NCI-H774 (cell line): ENCODE measurements around the gene IZUMO4.

Experiments
- DNase-seq: peaks from one replicate; lab custom pipeline; 2025; lab: John Stamatoyannopoulos, UW

The IZUMO4 gene, protein sequence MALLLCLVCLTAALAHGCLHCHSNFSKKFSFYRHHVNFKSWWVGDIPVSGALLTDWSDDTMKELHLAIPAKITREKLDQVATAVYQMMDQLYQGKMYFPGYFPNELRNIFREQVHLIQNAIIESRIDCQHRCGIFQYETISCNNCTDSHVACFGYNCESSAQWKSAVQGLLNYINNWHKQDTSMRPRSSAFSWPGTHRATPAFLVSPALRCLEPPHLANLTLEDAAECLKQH

DNA sequence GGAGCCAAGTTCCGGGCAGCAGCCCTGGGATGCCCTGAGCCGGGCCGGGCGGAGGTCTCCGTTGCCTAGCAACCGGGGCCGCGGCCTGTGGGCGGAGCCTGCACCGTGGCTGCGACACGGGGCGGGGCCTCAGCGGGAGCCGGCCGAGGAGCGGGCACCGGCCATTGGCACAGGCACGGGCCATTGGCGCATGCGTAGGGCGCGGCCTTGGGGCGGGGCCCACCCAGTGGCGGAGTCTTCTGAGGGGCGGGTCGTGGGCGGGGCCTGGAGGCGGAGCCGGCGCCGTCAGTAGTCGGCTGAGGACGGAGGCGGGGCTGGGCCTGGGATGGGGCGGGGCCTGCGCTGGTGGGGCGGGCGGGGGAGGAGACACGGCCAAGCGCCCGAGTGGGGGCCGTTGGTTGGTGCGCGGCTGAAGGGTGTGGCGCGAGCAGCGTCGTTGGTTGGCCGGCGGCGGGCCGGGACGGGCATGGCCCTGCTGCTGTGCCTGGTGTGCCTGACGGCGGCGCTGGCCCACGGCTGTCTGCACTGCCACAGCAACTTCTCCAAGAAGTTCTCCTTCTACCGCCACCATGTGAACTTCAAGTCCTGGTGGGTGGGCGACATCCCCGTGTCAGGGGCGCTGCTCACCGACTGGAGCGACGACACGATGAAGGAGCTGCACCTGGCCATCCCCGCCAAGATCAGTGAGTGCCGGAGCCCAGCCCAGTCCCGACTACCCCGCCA is at the start of gene IZUMO4:
IZUMO4 (plus strand) TSS at position 436 of the 723 bp plus-strand sequence; CDS start at position 467, 31 bp downstream.
- peak; percentile 94 for DNase-seq

DNA sequence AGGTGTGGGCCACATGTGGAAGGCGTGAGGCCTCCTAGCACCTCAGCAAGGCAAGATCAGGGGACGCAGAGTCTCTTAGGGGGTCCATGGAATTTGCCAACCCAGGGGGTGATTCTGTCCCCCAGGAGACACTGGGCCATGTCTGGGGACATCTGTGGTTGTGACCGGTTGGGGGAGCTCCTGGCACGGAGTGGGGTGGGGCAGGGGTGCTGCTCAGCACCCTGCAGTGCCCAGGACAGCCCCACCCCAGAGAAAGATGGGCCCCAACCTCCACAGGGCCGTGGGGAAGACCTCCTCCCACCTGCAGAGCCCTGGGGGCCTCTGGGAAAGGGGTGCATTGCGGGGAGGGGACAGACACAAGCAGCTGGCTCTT is 49.7 kb upstream of the IZUMO4 start:
- DNase-seq = no peak

DNA sequence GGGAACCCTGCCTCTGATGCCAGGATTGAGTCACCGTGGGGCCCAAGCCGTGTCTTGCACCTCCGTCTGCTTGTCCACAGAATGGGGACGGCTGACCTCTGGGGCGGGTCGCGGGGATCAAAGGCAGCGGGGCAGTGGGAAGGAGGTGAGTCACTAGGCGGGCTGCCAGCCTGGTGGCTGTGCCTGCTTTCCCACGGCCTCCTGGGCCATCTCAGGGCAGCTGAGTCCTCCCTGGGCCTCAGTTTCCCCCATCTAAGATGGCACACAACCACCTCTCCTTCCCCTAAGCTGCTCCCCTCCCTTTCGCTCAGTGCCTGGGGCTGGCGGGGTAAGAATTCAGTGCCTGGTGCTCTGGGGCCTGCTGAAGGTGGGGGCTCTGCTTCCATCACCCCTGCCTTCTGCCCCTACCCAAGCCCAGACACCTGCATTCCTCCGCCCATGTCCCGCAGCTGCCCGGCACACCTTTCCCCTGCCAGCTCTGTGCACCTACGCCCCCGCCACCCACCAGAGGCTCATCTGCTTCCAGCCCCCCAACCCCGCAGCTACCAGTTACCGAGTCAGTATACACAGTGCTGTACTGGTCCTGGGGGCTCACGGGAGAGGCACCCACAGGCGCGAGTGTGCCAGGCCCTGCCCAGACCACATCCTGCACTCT is 49.1 kb upstream of the IZUMO4 start:
- no peak for DNase-seq

DNA sequence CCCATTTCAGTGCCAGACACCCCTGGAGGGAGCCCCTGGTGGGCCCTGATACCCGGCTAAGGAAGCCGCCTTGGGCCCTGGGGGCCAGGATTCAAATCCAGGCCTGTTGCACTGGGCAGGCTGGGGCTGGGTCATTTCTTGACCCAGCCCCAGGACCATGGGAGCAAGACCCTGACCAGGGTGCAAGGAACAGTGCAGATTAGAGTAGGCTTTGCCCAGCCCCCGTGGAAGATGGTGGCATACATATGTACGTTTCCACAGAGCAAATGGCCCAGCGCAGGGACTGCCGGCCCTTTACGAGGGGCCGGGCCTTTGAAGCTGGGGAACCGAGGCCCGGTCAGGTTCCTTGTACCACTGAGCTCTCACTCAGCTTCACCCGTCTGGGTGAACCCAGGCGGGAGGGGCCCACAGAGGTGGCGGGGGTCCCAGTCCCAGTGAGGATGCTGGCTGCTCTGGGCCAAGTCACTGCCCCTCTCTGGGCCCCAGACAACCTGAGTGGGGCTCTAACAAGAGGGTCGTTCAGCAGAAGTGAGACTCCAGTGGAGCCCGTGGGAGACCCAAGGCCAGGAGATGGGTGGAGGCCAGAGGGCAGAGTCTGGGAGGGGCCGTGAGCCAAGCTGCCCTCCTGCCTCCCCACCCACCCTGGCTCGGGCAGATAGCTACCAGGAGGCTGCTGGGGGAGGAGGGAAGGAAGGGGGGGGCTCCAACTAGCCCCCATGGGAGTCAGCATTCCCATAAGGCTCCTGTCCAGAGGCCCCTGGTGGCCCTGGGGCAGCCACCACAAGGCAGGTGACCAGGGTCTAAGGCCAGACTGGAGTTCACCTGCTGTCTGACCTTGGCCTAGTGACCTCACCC is 48.4 kb upstream of the IZUMO4 start:
- no peak for DNase-seq

DNA sequence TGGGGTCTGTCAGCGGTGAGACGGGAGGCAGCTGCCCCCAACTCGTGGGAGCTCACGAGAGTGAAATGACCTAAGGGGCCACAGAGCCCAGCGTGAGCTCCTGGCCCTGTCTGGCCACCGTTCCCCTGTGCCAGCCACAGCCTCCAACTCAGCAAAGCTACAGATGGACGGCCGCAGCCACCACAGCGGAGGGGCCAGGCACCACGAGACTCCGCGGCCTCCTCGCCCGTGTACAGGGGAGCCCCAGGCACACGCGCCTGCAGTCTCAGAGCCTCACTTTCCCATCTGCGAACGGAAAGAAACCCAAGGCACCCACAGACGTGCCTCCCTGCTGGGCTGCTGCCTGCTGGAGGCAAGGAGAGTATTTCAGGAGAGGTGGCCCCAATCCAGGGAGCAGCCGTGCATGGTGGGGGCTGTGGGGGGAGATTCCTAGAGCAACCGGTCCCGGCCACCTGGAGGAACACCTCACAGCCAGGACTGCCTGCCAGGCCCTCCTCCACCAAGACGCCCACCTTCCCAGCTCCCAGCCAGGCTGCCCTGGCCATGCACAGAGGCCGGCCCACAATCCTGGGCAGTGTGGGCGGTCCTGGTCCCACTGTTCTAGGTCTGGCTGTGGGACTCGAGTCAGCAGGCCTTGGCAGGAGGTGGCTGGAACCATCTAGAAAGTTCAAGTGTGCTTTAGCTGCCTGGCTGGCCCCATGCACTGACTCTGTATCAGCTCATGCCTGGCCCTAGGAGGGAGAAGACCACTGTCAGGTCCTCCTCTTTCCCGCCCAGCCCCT is 47.6 kb upstream of the IZUMO4 start:
- no peak for DNase-seq

- DNase-seq = peak; percentile 41
Observed at GRCh38 chr19:2049741-2050348, 46.9 kb upstream of the IZUMO4 start.

DNA sequence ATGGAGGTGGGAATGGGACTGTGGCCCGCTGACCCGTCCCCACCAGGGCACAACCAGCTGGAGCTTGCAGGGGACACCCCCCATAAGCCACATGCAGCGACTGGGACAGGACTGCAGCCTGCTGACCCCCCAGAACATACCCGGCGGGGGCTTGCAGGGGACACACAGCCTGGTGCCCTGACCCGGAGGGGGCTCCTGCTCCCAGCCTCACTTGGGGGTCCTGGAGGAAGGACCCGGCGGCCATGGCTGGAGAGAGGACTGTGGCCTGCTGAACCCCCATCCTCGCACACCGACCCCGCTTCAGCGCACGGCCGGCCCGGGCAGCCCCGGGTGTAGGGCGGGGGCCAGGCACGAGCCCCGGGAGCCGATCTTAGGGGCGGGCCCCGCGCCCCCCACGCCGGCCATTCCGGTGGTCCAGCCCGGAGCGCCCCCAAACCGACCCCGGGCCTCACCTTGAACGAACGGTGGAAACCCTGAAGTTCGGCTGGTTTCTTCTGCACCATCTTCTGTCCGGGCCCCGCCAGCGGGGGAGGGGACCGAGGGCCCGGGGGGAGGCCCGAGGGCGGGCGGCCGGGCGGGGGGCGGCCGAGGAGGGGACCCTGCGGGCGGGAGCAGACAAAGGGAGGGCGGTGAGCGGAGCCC is 46.2 kb upstream of the IZUMO4 start:
- no peak for DNase-seq

- DNase-seq = peak; percentile 85
Observed at GRCh38 chr19:2050991-2051772, 45.5 kb upstream of the IZUMO4 start, which contains the start of gene MKNK2. Gene MKNK2, minus strand, starts transcription at chr19:2051244. Its CDS starts 393 bp downstream, at chr19:2050851.

- DNase-seq = no peak
Observed at GRCh38 chr19:2051773-2052704, 44.7 kb upstream of the IZUMO4 start.

DNA sequence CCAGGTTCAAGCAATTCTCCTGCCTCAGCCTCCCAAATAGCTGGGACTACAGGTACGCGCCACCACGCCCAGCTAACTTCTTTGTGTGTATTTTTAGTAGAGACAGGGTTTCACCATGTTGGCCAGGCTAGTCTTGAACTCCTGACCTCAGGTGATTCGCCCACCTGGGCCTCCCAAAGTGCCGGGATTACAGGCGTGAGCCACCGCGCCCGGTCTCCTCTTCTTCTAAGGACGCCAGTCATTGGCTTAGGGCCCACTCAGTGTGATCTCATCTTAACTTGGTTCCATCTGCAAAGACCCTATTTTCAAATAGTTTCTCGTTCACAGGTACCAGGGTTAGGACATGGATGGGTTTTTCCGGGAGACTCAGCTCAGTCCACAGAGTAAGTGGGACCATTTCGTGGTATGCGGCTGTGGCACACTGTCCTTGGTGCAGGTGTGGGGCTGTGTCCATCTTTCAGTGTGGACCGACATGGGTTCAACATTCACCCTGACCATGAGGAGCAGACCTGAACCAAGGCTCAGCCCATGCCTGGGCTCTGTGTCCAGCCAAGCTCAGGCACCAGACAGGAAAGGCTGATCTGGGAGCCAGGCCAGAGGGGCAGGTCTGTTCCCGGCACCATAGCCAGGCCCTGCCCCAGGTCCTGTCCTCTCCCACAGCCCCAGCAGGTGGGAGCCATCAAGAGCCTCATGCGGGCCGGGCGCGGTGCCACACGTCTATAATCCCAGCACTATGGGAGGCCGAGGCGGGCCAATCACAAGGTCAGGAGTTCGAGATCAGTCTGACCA is 42.9 kb upstream of the IZUMO4 start:
- DNase-seq = no peak

GRCh38 chr19:2054763-2055162 is 42.0 kb upstream of the IZUMO4 start:
- DNase-seq = no peak

DNA sequence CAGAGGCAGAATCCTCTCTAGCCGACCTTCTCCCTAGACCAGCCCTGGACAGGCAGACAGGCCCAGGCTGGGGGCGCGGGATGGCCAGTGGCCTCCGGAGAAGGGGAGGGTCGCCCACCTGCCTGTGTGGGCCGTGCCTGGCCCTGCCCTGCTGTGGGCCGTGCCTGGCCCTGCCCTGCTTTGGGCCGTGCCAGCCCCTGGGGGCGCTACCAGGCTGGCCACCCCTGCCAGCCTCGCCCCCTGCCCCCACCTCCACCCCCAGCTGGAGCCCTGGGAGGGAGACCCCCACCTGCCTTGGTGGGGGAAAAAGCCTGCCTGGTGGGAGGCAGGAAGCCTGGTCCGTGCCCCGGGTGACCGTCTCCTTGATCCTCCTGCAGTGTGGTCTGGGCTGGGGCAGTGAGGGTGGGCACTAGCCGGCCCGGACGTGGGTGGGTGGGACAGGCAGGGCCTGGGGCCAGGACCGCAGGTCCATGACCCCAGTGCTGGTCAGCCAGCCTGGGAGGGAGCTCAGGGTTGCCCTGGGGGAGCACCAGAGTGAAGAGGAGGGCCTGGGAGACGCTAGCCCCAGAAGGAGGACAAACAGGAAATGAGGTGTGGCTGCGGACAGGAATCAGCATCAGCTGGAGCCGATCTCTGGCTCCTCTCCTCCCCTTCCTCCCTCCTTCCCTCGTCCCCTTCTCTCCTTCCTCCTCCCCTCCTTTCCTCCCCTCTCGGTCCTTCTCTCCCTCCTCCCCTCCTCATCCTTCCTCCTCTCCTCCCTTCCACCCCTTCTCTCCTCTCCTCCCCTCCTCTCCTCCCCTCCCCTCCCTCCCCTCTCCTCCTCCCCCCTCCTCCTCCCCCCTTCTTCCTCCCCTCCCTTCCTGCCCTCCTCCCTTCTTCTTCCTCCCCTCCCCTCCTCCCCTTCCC is 40.5 kb upstream of the IZUMO4 start:
- no peak for DNase-seq

- DNase-seq = no peak
Observed at GRCh38 chr19:2056837-2057192, 39.9 kb upstream of the IZUMO4 start.

DNA sequence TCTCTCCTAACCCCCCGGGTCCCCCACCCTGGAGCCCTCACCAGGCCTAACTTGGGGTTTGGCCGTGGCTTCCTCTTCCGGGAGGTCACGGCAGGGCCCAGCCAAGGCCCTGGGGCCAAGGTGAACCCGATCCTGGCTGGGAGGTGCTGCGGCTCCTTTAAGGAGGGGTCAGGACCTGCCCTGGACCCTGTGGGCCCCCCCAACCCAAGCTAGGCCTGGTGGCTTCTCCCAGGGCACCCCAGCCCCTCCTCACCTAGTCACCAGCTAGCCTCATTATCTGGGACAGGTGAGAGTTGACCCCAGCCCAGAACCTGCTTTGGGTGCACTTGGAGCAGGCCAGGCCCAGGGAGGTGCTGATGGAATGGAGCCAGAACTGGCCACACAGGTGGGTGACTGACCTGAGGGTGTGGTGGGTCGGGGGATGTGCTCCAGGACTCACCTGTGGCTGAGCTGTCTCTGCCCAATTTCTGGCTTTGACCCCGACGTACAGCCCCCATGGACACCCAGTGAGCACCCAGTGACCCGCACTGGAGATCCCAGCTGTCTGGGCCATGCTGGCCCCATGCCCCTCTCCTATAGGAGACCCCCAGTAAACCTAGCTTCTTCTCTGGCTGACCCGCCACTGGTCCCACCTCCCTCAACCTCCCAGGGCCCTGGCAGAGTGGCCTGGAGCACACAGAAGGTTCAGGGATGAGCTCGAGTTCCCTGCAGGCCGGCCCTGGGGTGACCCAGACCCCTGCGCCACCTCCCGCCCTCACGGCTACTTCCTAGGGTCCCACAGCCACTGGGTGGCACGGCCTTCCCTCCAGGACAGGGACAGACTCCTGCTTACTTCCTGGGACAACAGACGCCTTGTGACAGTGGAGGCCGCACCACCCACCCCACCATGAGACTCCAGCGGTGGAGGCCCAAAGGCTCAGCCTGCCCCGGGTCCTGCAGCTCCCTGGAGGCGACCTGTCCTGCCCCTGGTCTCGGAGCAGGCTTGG is 38.9 kb upstream of the IZUMO4 start:
- no peak for DNase-seq
